HG02623 (cell line): ENCODE results near the gene BMX.

ENCODE experiments used
- ATAC-seq: cut with Tn5 transposase; IDR thresholded peaks from one replicate; pipeline ENCODE4 v1.9.1; 2021; ENCODE audit warnings: moderate library complexity; ENCODE audit not compliant: unreplicated experiment

The BMX gene

DNA sequence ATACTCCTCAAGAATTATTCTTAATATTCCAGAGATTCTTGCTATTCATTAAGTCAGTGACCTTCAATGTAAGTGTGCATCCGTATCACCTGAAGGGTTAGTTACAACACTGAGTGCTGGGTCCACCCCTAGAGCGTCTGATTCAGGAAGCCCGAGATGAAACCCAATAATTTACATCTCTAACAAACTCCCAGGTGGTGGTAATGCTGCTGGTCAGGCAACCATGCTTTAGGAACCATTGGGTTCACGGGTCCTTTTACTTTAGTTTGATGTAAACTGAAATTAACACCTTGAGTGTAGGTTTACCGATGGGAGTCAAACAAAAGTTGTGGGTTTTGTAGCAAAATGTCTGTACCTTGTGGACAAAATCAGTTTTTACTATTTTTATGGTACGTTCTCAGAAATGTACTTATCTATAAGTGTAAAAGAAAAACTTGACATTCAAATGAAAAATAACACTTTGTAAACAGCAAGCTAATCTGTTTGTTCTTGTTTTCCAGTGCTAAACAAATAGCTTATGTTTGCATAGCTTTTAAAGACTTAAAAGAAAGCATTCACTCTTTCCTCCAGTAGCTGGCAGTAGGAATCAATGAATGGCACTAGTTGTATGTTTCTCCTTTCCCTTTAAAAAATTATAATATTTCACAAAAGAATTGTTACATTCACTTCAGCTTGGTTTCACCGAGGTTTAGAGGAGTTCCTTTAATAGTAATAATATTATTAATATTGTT, 67.4 kb downstream of the BMX start:
- no peak for ATAC-seq

DNA sequence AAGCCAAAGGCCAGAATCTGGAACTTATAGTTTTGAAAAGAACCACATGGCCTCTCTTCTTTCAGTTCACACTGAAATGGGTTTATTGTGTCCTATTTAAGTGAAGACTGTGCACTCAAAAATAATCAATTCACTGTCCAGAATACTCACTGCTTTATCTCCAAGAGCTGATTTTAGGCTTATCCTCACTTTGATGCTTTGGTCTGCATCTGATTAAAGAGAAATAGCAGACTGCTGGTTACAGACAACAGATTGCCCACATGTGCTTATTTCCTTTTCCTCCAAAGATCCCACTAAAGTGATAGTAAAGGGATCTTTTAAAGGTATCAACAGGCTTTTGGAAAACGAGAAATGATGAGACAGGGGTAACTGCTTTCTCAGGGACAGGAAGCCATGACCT, 69.5 kb downstream of the BMX start:
- ATAC-seq = no peak

DNA sequence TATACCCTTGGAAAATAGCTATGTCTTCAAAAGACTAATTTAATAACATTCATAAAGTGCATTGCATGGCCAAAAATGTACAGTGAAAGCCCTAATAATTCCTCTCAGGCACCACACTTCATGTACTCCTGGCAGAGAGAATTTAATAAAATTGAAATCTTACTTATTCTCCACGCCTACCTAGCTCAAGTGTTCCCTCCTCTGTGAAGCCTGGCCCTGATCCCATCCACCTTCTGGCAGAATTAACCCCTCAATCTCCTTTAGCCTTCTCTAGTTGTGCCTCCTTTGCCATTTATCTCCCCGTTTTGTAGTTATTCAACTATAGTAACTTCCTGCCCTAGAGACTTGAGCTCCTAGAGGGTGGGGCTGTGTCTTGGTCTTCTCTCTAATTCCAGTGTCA, 73.4 kb downstream of the BMX start:
- no peak for ATAC-seq

- ATAC-seq = no peak
Observed at GRCh38 chrX:15576019-15576418, 75.4 kb downstream of the BMX start.

DNA sequence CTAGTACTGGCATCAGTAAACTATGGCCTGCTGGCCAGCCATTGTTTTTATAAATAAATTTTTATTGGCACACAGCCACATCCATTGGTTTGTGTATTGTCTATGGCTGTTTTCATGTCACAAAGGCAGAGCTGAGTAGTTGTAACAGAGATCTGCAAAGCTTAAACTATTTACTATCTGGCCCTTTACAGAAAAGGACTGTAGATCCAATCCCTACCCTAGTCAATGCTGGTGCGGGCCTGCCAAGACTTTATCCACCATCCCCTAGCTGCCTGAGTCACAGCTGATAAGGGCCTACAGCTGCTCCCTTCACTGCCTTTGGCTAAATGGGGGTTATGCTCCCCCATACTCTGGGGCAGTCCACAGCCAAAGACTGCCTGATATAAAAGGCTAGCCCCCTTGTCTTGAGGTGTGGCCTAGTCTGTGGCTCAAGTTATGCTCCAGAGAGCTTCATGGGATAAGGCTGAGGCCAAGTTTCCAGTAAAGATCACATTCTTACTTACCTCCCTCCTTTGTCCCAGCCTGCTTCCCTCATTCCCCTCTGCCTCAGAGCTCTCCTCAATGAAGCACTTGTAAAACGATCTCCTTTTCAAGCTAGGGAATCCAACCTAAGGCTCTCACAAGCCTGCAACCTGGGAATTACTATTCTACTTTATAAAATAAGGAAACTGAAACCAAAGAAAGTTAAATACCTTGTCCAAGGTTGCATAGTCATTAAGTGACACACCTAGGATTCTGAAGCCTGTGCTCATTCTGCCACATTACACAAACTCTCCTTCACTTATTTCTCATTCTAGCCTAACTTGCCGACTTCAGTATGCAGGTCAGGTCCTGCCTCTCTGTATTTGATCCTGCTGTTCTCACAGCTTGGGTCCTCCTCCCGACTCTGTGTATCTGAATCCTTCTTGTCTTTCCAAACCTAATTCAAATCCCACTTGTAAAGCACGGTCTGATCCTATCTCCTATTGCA, 79.5 kb downstream of the BMX start:
- no peak for ATAC-seq

DNA sequence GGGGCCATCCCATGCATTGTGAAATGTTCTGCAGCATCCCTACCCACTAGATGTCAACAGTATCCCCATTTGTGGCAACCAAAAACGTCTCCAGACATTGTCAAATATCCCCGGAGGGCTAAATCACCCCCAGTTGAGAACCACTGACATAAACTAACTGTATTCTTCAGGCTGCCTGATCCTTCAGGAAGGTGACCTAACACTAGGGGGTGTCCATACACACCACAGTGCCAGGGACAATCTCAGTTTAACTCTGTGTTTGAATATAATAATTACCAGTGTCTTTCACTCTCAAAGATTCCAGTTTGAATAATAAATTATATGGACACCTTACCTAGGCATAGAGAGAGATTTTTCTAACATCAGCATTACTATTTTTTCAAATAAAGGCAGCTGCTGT, 93.8 kb downstream of the BMX start:
- no peak for ATAC-seq

DNA sequence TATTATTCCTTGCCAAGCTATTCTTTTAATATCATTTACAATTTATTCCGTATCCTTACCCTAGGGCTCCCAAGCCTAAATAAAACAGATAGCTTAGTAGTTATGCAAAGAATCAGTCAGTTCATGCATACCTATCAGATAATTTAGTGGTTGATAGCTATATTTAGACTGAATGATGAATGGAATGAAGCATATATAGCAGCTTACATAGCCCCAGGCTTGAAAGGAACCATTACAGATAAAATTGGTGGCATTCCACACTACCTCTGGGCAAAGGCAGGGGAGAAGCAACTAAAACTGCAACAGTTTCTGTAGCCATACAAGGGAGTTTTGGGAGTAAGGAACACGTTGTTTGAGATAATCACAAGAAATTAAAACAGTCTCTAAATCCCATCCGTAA, 97.4 kb downstream of the BMX start:
- ATAC-seq = no peak

DNA sequence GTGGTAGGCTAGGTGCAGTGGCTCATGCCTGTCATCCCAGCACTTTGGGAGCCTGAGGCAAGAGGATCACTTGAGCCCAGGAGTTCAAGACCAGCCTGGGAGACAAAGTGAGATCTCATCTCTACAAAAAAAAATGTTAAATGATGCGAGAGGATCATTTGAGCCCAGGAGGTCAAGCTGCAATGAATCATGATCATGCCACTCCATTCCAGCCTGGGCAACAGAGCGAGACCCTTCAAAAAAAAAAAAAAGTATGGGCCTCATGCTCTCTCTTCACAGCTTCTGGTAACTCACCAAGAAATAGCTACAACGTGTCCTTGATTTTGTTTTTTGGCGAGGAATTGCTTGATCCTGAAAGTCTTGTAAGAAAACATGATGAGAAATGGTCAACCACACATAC, 98.9 kb downstream of the BMX start:
- no peak for ATAC-seq

DNA sequence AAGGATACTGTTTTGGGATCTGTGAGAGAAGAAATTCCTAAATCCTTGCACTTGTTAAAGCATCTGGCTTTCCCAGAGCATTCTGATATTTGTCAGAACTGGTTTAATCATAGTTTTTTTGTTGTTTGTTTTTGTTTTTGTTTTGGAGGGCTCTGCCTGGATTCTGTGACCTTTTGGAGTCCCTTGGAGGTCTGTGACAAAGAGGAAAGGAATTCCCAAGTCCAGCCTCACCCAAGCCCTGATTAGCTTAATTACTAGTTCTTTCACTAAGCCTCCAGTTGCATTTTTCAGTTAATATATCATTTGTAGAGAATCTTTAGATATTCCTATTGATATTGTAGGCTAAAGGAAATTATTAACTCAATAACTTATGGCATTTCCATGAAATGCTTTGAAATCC, 99.4 kb downstream of the BMX start:
- no peak for ATAC-seq

GRCh38 chrX:15600745-15601144, 100.1 kb downstream of the BMX start, which contains the start of gene ACE2:
ACE2 (minus strand) TSS chrX:15600960; CDS start chrX:15600911, 49 bp downstream.
- no peak for ATAC-seq

DNA sequence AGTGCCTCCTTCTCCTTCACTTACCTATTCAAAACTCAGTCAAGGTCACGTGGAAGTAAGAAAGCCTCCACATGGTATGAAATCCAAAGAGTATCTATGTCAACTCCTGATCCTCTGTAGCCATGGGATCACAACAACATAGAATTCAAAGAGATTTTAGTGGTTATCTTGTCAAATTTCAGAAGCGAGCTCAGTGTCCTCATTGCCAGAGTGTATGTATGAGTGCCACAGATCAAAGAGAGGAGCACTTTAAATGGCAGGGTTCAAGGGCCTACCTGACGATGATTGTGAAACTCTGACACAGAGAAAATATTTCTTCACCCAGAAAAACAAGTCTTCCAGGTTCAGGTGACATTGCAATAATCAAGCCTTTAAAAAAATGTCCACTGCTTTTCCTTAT, 101.3 kb downstream of the BMX start:
- no peak for ATAC-seq

GRCh38 chrX:15602761-15603160, 102.2 kb downstream of the BMX start:
- no peak for ATAC-seq

- no peak for ATAC-seq
Observed at GRCh38 chrX:15605226-15605625, 104.6 kb downstream of the BMX start.
